IPS-NIHi11 (cell line): ENCODE data around the gene LAP3.
"Not testable (repeated sequence)": the region's sequence is repeated elsewhere in the genome, so short reads cannot be mapped to it uniquely, and the experiment has no call there.

Experiments
- DNase-seq: peaks from one replicate; pipeline ENCODE4 v3.0.0; 2012; ENCODE audit warnings: mixed read lengths, low spot score

Gene LAP3

DNA sequence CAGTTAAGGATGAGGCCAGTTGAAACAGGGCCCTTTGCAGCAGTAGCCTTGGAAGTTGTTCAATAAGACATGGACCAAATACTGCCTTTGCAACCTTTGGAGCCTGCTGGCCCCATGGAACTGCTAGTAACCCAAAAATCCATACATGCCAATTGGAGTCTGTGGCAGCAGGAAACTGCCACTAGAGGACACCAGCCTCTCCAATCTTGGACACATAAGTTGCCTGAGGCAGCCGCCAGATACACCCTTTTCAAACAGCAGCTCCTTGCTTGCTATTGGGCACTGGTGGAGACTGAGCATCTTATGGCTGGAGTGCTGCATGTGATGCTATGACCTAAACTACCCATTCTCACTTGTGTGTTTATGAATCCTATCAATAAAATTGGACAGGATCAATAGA, 14.8 kb upstream of the LAP3 start:
- DNase-seq, result no peak

DNA sequence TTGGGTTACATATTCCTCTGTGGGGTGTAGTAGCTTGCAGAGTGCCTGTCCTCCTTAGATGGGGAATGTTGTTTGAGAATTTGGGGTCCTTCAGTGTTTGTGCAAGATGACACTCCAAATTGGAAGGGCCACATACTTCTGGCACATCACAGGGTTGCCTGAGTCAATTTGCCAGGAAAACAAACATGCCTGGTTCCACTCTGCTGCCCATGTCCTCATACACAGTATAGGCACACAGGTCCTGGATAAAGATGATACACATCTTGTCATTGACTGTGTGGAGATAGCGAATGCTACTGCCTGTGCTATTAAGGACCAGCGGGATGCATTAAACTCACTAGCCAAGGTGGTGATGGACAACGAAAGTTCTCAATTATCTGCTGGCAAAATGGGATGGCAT, 11.2 kb upstream of the LAP3 start:
- no peak for DNase-seq

DNA sequence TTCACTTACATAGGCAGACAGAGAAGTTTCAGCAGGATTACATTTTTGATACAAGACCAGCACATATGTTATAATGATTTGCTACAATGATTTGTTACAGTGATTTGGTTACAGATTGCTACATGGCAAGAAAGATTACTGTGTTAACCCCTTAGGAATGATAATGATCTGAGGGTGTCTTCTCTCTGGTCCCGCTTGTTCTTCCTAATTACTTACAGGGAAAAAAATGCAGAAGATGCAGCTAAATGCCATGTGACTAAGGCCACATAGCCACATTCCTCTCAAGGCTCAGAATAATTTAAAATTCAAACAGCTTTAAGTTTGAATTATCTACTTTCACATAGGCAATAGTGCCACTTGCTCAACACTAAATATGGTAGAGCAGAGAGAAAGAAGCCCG, 9.7 kb upstream of the LAP3 start:
- no peak for DNase-seq

DNA sequence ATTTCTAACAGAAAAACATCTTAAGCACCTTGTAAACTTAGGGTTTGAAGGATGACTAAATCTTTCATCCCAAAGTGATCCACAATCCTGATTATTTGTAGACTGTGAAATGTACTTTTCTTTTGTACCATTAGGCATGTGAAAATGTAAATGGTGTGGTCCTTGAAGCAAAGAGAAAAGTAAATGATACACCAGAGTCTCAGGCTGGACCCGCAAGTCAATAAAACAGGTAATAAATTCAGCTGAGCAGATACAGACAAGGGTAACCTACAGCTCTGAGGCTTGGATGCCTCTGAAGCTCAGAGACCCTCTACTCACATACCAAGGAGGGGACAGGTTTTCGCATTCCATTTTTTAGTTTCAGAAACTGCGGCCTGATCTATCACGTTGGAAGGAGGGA, 2.8 kb upstream of the LAP3 start:
- DNase-seq, result no peak

DNA sequence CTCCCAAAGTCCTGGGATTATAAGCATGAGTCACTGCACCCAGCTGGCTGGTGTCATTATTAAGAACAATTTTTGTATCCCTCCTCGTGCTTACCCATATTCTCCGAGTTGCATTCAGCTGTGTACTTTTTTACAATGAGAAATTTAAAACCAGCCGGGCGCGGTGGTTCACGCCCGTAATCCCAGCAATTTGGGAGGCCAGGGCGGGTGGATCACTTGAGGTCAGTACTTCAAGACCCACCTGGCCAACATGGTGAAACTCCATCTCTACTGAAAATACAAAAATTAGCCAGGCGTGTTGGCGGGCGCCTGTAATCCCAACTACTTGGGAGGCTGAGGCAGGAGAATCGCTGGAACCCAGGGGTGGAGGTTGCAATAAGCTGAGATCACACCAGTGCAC, 1.8 kb upstream of the LAP3 start:
- DNase-seq, result not testable (repeated sequence)

DNA sequence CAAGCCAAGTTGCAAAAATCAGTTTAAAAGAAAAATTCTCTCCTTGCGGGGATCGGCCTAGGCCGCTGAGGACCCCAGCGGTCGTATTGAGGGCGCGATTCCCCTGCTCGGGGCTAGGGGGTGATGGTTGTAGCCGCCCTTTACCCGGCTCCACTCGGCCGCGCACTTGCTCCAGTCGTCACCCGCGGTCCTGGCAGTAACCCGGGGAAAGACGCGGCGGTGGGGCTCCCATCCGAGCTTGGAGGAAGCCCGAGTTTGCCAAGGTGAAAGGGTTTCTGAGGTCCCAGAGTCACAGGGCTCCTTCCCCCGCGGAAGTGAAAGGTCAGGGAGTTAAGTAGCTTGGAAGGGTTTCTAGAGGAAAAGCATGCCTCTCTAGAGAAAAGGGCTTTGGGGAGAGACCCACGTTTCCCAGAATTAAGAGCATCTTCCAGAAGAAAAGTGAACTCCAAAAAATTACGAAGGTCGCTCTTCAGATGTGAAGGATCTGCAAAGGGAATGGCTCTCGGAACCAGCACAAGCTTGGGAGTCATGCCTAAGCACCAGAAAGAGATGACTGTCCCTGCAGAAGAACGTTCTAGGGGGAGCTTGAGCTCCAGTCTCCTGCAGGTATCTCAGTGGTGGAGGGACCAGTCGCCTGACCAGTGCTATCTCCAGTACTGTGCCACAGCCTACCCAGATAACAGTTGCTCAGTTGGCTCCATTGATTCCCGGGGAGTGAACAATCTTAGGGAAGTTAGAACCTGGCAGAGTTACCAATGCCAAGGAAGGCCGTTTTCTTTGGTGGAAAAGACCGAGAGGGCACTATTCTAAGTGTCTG, 875 bp downstream of the LAP3 start:
- DNase-seq, result peak; percentile 42

DNA sequence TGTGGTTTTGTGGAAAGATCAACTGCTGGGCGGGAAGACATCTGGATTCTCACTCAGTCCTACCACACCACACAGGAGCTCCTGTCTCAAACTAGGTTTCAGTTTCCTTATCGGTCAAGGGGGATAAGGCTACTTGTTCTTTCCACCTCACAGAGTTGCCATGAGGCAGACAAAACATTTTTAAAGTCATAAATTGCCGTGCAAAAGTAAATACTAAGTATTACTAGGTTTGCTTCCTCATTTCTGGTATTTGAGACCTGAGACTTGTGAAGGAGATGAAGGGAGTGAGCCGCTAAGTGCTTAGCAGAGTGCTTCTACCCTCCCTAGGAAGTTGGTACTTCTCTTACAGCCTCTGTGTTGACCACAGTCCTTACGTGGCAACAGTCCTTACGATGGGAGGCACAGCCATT, 1.5 kb downstream of the LAP3 start:
- no peak for DNase-seq

DNA sequence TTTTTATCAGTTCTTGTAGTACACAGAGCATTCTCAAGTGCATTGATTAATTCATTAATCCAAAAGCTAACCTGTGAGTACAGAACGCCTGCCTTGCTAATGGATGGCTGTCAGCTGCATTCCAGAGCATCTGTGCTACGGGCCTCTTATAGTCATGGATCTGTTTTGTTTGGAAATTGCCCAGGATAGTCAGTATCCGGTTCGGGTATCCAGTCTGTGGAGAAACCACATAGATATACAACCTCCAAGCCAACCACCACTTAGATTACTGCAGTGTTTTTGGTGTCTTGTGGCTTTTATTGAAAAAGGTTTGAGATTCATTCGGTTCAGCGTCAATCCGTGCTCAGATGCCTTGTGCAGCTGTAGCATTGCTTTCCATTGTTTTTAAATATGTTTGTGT, 4.0 kb downstream of the LAP3 start:
- no peak for DNase-seq

DNA sequence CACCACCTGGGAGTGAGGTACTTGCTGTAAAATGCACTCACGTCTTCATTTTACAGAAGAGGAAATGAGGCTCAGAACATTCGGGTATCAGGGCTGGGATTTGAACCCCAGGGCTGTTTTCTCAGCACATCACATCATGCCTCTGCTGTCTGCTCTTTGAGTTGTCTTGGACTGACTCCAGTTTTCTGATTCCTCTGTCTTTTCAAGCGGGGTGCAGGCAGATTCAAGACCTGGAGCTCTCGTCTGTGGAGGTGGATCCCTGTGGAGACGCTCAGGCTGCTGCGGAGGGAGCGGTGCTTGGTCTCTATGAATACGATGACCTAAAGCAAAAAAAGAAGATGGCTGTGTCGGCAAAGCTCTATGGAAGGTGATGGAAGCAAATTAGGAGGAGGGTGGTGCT, 6.3 kb downstream of the LAP3 start:
- no peak for DNase-seq

DNA sequence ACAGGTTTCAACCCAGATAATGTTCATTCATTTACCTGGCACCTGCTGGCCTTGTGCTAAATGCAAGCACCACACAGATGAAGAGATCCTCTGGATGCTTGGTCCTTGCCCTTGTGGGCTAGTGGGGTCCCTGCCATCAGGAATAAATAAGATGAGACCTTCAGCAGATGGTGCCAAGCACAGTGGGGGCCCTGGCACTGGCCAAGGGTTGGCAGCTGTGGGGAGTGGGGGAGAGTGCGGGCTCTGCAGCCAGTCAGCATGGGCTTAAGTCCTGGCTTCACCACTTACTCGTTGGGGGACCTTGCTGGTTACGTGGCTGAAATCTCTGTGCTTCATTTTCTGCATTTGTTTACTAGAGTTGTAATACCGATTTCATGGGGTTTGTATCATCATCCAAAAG, 6.9 kb downstream of the LAP3 start:
- DNase-seq, result no peak

DNA sequence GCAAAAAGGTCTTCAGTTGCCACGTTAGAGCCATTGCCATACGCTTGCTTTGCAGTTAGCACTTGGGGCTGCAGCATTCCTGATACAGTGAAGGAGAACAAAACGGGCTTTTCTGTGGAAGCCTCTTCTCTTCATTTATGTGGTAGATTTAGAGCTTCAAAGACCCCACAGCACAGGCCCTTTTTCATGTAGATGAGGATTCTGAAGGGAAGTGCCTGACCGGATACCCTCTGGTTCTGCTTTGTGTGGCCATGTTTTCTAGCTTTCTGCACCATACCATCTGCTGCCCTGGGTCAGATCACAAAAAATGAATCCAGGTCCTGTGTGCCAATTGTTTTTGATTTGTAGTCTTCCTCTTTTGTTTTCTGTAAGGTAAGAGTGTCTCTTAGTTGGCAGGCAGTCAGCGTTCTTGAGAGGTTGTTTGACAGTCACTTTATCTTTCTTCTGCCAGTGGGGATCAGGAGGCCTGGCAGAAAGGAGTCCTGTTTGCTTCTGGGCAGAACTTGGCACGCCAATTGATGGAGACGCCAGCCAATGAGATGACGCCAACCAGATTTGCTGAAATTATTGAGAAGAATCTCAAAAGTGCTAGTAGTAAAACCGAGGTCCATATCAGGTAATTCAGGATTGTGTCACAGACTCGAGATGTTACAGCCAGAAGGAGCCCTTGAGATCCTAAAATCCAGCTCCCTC, 7.7 kb downstream of the LAP3 start:
- peak; percentile 20 for DNase-seq

DNA sequence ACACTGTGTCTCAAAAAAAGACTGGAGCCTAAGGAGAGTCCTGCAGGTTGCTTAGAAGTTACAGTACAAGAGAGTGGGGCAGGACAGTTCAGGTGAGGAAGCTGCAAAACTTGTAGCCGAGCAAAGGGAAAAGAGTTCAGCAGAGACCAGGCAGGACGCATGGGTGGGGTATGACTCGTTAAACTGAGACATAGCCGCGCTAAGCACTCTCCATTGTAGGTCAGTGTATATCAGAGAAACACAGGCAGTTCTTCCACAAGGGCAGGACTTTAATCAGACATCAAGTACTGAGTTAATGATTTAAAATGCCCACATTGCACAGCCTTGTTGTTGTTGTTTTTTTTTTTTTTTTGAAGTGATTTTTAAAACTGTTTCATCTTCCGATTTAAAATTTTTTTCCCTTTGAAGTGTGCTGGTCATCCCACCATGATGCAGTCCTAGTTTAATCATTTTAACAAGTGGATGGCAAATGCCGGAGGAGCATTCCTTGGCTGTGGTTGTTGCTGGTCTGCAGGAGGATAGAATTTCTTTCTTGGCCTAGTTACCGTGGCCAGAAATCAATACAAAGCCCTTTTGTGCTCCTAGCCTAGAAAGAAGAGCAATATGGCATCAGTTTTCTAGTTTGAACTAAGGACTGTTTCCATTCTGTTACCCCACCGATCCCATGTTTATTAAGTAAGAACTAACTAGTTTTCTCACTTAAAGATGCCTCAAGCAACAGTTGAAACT, 10.3 kb downstream of the LAP3 start:
- no peak for DNase-seq

DNA sequence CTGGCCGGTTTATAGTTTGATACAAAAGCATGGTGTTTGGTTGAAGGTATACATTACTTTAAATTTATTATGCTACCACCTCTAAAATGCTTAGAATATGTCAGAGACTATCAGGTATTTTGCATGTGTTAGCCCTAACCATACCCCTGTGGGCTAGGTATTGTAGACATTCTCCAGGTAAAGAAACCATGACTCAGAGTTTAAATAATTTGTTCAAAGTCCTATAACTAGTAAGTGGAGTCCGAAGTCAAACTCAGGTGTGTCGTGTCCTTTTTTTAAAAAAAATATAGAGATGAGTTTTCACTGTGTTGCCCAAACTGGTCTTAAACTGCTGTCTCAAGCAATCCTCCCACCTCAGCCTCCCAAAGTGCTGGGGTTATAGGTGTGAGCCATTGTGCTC, 12.4 kb downstream of the LAP3 start:
- no peak for DNase-seq

DNA sequence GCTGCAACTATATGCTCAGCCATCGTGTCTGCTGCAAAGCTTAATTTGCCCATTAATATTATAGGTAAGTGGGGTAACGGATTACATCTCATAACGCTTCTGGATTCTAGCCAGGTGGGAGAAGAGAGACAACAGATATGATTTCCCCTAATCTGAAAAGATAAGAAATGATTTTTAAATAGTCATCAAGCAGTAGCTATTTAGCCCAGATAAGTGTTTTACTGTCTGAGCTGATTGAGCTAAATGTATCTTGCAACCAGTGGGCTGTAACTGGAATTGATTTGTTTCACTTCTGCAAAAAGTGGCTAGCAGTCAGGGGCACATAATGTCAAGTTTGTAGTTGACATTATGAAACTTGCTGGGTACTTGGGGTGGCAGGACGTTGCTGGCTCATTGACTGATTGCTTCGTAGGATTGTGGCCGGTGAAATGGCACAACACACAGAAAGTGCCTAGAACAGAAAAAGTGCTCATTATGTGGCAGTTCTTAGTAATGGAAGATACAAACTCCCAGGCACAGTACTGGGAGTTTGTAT, 18.5 kb downstream of the LAP3 start:
- DNase-seq, result no peak

DNA sequence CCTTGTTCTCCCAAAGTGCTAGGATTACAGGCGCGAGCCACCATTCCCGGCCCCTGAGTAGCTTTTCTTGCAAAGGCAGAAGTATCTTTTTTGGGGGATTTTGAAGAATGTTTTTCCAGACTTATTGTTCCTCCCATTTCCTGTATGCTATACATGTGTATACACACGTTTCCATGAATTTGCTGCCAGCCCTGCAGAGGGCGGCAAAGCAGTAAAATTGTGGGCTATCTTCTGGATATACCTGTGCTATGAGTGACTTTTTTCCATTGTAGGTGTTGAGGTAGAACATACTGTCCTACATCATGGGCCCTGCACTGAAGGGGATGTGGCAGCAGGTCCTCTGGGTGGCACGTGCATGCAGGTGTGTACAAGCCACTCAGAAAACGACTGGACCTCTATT, 20.5 kb downstream of the LAP3 start:
- DNase-seq, result peak; percentile 21

DNA sequence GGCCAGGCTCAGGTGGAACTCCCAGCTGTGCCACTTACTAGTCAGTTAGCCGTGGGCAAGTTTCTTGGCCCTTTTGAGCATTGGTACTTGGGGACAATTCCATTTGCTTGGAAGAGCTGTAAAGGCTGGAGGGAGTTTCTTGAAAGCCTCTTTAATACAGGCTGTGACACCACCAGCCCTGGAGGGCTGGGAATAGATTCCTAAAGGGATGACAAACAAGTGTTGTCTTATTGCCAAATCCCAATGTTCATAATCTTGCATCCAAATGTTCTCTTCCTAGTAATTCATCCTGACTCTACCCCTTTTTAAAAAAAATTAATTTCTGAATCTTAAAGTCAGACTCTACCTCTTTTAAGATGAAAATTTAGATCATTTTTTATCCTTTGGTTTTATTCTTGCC, 22.8 kb downstream of the LAP3 start:
- DNase-seq, result no peak

DNA sequence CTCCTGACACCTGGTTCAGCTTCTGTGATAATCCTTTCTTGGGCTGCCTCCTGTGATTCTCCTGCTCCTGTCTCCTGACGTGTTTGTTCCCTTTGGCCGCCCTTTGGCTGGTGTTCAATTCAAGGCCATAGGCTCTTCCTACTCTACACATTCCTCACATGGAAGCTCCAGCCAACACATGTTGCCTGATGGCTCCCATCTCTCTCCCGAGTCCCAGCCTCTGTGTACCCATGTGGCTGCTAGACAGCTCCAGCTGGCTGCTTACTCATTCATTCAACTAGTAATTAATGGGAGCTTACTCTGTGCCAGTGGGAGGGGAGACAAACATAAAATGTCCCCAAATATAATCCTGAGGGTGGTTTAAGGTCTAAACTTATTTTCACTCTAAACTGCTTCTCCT, 28.2 kb downstream of the LAP3 start:
- no peak for DNase-seq

DNA sequence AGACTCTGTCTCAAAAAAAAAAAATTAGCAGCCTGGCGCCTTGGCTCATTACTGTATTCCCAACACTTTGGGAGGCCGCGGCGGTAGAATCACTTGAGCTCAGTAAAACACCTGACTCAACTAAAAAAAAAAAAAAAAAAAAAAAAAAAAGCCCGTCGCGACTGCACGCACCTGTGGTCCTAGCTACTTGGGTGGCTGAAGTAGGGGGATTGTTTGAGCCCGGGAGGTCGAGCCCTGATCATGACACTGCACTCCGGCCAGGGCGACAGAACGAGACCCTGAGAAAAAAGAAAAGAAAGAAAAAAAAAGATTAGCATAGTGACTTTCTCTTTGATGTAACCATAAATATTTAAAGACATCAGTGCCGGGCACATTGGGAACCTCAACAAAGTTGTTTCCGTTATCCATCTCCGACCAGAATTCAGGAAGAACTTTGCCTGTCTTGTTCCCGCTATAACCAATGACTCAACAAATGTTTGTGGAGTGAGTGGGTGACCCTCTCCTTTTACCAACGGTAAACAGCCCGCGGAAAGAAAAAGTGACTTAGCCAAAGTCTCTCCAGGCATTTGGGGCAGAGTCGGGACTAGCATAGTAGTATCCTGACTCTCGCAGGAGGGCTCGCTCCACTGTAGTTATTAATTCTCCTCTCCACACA, 36.9 kb downstream of the LAP3 start:
- no peak for DNase-seq

DNA sequence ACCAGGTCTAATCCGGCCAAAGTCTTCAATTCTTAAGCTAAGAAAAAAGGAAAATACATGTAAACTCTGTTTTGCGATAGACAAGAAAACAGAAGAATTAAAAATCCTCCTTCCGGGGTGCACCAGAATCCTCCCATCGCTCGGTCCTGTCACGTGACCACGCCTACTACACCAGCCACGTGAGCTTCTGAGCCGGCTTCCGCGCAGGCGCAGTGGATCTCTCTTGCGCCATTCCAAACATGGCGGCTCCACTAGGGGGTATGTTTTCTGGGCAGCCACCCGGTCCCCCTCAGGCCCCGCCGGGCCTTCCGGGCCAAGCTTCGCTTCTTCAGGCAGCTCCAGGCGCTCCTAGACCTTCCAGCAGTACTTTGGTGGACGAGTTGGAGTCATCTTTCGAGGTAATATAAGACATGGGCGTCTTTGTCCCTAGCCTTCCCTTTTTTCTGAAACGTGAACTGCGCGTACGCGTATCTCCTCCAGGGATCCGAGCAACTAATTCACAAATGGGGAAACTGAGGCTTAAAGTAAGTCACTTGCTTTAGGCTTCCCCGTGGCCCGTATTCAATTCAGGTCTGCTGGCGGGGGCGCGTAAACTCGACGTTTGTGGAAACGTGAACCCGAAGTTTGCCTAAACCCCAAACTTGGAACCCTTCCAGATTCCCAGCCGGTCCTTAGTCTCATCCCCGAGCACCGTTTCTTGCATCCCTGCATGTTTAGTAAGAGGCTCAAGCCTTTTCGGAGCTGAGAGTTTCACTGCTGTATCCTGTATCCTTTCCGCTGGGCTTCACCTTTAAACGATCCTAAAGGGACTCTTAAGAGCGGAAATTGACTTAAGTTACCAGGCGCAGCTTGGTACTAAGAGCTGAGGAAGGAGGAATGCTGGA, 37.7 kb downstream of the LAP3 start, which contains the start of gene MED28:
TSS of gene MED28 (plus strand) at position 226 of the 884 bp plus-strand sequence. CDS start at position 240, 14 bp downstream.
- DNase-seq, result peak; percentile 98

DNA sequence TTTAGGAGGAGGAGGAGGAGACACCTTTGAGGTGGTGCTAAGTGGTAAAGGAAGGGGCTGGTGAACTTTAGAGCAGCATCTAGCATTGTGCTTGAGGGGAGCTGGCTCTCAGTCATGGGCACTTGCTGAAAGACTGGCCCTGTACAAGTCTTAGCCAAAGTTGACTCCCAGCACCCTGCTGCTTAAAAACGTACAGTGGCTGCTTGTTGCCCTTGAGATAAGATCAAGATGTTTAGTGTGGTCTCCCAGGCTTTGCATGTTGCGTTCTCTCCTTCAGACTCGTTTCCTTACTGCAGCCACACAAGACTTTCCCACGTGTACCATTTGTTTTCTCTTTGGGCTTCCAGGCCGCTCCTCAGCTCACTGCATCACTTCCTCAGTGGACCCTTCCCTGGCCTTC, 39.3 kb downstream of the LAP3 start:
- DNase-seq, result no peak

DNA sequence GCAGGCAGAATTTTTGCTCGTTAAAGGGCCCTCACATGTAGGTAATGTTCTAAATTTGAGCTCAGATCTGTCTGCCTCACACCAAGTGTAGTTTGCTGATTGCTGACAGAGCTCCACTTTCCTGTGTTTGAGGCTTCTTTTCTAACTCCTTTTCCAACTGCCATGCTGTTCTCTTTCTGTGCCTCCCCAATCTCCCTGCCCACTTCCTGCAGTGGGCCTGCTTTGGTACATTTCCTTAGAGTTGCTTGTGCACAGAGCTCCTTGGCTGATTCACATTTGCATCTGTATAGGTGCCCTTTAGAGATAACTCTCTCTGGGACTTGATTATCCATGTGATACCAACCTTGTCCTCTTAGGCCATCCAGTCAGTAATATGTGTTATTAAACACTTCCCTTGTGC, 41.9 kb downstream of the LAP3 start:
- no peak for DNase-seq
